GM12872 (cell line): ENCODE data around the gene DEPP1.

Experiments
- CTCF ChIP-seq: IDR thresholded peaks from 3 replicates; pipeline ENCODE4 v1.5.1; 2011; ENCODE audit warnings: low read depth, mild to moderate bottlenecking, low read length, moderate library complexity; ENCODE audit not compliant: insufficient read depth

The DEPP1 gene

GRCh38 chr10:44995914-44996669, 17.5 kb upstream of the DEPP1 start:
- no peak for TF ChIP-seq CTCF

DNA sequence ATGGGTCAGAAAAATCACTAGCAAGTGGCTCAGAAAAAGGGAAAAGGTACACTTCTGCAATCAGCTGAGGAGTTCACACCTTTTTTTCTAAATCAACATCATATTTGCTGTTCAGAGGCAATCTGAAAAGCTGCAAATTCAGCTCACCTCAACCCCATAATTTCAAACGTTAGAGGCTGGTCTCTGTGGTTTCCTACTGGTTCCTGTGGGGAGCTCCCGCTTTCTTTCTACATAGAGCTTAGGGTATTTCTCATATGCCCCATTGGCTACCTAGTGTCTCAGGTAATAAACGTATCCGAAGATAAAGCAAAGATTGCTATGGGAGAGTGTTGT, 16.9 kb upstream of the DEPP1 start:
- no peak for TF ChIP-seq CTCF

DNA sequence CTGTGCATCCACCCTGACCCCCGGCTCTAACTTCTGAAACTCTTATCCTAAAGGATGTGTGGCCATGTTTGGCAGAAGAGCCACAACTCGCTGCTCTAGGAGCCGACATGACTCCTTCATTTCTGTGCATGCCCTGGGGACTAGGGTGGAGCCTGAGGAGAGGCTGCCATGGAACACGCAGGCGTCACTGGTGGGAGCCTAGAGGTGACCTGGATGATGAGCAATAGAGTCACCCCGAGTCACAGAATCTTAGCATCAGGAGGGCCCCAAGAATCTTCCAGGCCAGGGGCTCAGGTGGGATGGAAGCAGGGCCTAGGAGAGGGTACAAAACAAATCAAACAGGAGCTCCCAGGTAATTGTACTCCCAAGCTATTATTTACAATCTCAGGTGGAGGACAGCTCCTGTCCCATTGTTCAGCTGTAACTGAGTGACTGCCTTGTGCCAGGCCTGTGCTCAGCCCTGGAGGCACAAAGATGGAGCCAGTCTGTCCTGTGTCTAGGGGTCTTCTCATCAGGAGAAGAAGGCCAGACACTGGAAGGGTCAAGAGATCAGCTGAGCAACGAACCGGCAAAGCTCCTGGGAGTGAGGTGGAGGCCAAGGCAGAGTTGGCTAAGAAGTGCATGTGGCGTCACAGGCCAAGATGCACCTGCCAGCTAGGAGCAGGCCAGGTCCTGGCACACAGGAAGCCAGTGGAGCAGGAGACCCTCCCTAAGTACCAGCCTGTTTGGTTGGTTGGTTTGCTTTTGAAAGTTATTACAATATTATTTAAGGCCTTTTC, 16.3 kb upstream of the DEPP1 start:
- no peak for TF ChIP-seq CTCF

DNA sequence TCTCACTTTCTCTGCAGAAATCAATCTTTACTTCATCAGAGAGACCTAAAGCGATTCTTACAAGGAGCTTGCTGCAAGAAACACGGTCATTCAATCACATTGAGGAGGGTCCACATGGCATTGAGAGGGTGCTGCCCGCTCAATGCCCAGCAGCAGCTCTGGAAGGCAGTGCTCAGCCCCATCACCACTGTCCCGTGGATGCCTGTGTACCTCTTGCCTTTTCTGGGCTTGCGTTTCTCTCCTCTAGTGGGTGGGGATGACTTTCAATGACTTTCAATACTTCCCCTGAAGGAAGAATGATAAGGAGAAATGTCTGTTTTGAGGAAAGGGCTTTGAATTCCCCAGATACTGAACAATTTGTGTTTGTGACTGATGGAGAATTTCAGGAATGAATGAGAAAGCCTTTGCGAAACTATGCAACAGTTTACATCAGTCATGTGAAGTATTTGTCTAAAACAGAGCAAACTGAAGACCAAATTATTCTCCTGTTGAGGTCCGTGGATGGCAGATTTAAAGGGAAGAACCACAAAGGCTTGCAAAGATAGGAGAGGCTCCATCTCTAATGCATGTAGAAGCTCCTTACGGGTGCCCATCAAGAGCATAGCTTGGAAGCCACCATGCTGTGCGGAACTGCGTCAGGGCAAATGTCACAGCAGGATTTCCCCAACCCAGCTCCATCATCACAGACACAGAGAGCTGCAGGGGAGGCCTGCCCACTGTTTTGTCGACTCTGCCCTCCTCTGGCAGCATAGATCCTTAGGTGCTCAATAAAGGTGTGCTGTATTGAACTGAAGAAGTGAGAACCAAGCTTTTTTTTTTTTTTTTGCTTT, 15.5 kb upstream of the DEPP1 start:
- TF ChIP-seq CTCF = no peak

GRCh38 chr10:44993226-44993921, 14.8 kb upstream of the DEPP1 start:
- no peak for TF ChIP-seq CTCF

GRCh38 chr10:44992732-44993225, 14.2 kb upstream of the DEPP1 start:
- no peak for TF ChIP-seq CTCF
